Measurements from ENCODE around the gene TANGO6. TPM values are rescaled to one million over a fixed set of nuclear protein-coding genes. Genes with fewer than 3 reads are reported as not detected.
A peak's percentile ranks its signal among the peaks of the same experiment; 100 is the strongest.

TANGO6 gene
- total RNA-seq, 1 donor from 2014 or later: 13.7 TPM

- no peak for TF ChIP-seq CTCF (IDR thresholded peaks at IDR 0.05; ENCODE audit: insufficient read depth, low read length, severe bottlenecking)
- H3K4me3 ChIP-seq (ENCODE audit: low read depth, low read length): no peak overlapping the region
- H3K36me3 ChIP-seq (ENCODE audit: control insufficient read depth, insufficient read depth, low read length): no peaks in the 10 kb centered on the region
- FAIRE-seq (no peak), DNase-seq (ENCODE audit: low read depth) (no peak)
- H3K27me3 ChIP-seq (ENCODE audit: control insufficient read depth, insufficient read depth, low read length): no peaks in the 10 kb centered on the region
Observed at GRCh38 chr16:69035375-69035774, 192.0 kb downstream of the TANGO6 start.

GRCh38 chr16:69036399-69037091 is 193.2 kb downstream of the TANGO6 start:
- peaks cover 2% of the 10 kb centered on the region for H3K36me3 ChIP-seq (ENCODE audit: control insufficient read depth, insufficient read depth, low read length)
- no peaks in the 10 kb centered on the region for H3K27me3 ChIP-seq (ENCODE audit: control insufficient read depth, insufficient read depth, low read length)
- peak; percentile 47 for DNase-seq (ENCODE audit: low read depth)
- TF ChIP-seq CTCF (IDR thresholded peaks at IDR 0.05; ENCODE audit: insufficient read depth, low read length, severe bottlenecking): no peak
- no peak overlapping the region for H3K4me3 ChIP-seq (ENCODE audit: low read depth, low read length)
- FAIRE-seq: no peak

GRCh38 chr16:69037373-69038160 is 194.2 kb downstream of the TANGO6 start:
- Histone ChIP-seq H3K27me3 (ENCODE audit: control insufficient read depth, insufficient read depth, low read length) (no peaks in the 10 kb centered on the region), H3K36me3 (ENCODE audit: control insufficient read depth, insufficient read depth, low read length) (peaks cover 2% of the 10 kb centered on the region), H3K4me3 (ENCODE audit: low read depth, low read length) (no peak overlapping the region)
- TF ChIP-seq CTCF (IDR thresholded peaks at IDR 0.05; ENCODE audit: insufficient read depth, low read length, severe bottlenecking): no peak
- FAIRE-seq: no peak
- no peak for DNase-seq (ENCODE audit: low read depth)

- no peaks in the 10 kb centered on the region for H3K27me3 ChIP-seq (ENCODE audit: control insufficient read depth, insufficient read depth, low read length)
- H3K36me3 ChIP-seq (ENCODE audit: control insufficient read depth, insufficient read depth, low read length): peaks cover 2% of the 10 kb centered on the region
- H3K4me3 ChIP-seq (ENCODE audit: low read depth, low read length): no peak overlapping the region
- DNase-seq (ENCODE audit: low read depth) (peak; percentile 21), FAIRE-seq (no peak)
- no peak for TF ChIP-seq CTCF (IDR thresholded peaks at IDR 0.05; ENCODE audit: insufficient read depth, low read length, severe bottlenecking)
Observed at GRCh38 chr16:69039333-69039941, 196.1 kb downstream of the TANGO6 start.

GRCh38 chr16:69040144-69040909 is 197.0 kb downstream of the TANGO6 start:
- Histone ChIP-seq H3K4me3 (ENCODE audit: low read depth, low read length) (no peak overlapping the region), H3K27me3 (ENCODE audit: control insufficient read depth, insufficient read depth, low read length) (no peaks in the 10 kb centered on the region), H3K36me3 (ENCODE audit: control insufficient read depth, insufficient read depth, low read length) (peaks cover 2% of the 10 kb centered on the region)
- TF ChIP-seq CTCF (IDR thresholded peaks at IDR 0.05; ENCODE audit: insufficient read depth, low read length, severe bottlenecking): no peak
- no peak for FAIRE-seq
- DNase-seq (ENCODE audit: low read depth): peak; percentile 89

Measured in bronchial epithelial cell (primary cell).